ENCODE measurements around the gene MBTPS1.

DNA sequence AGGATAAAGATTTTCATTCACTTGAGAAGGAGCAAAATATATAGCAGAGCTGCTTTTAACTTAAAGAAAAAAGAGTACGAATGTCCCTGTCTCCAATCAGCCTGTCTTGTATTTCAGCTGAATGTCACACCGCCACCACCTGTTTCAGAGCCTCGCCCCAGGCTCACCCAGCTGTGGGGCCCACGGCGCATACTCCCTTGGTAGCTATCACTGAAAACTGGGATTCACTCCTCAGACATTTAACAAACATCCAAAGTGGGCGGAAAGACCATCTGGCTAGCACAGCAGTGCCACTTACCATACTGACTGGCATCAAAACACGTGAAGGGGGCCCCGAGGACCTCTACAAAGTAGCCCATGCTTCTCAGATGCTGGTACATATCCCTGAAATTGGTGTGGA, 48.7 kb downstream of the MBTPS1 start:
- TF ChIP-seq CTCF (IDR thresholded peaks at IDR 0.05) (no peak), POLR2A (IDR thresholded peaks at IDR 0.05) (no peak)
